Skeletal muscle tissue (tissue), 4 donors: Measurements from ENCODE around the gene TMED5. TPM values are rescaled to one million over a fixed set of nuclear protein-coding genes. Genes with fewer than 3 reads are reported as not detected.

Source experiments
- H3K27ac ChIP-seq: one replicate; pipeline ENCODE4 v1.7.0; 2013; ENCODE audit warnings: mild to moderate bottlenecking, low read depth, low read length, inconsistent platforms
- H3K27me3 ChIP-seq, 3 donors: one replicate each; pipeline ENCODE4 v1.7.0; 2013; ENCODE audit warnings: low read length in 3 of 3; ENCODE audit not compliant: control insufficient read depth in 3 of 3, insufficient read depth in 3 of 3
- H3K36me3 ChIP-seq, 3 donors: one replicate each; pipeline ENCODE4 v1.7.0; 2013; ENCODE audit warnings: low read length in 3 of 3; ENCODE audit not compliant: control insufficient read depth in 3 of 3, insufficient read depth in 3 of 3
- H3K4me1 ChIP-seq, 3 donors: one replicate each; pipeline ENCODE4 v1.7.0; 2013; ENCODE audit warnings: low read length in 3 of 3, mild to moderate bottlenecking in 3 of 3; ENCODE audit not compliant: control insufficient read depth in 3 of 3, insufficient read depth in 3 of 3
- H3K4me3 ChIP-seq, 3 donors: one replicate each; pipeline ENCODE4 v1.7.0; 2013; ENCODE audit warnings: low read length in 3 of 3
- H3K9ac ChIP-seq, 3 donors: one replicate each; pipeline ENCODE4 v1.7.0; 2013; ENCODE audit warnings: low read length in 3 of 3, mild to moderate bottlenecking in 3 of 3, moderate library complexity in 2 of 3, low read depth in 1 of 3
- H3K9me3 ChIP-seq, 3 donors: one replicate each; pipeline ENCODE4 v1.7.0; 2013; ENCODE audit warnings: low read length in 3 of 3; ENCODE audit not compliant: control insufficient read depth in 3 of 3
- total RNA-seq: library from RNA; depleted of rRNA; stranded (reverse); fragments of >200 nt; gene quantifications from one replicate; pipeline ENCODE4 v1.2.3, GENCODE V29; 2014
- donor health status: Osteomylitis.

TMED5 gene
- total RNA-seq, 1 donor from 2014 or later = 16.7 TPM

DNA sequence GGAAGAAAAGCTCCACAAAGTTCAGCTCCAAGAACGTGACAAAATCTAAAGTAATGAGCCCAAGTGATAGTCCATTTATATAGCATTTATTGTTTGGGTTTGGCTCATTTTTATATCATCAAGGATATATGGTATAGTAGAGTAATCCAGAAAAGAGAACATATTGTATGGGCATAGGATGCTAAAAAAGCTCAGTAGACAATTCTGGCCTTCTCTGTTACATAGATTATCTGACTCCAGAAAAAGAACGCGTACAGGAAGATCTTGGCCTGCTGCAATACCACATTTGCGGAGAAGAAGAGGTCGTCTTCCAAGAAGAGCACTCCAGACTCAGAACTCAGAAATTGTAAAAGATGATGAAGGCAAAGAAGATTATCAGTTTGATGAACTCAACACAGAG, 43.8 kb downstream of the TMED5 start:
- Histone ChIP-seq H3K9ac (no peak overlapping the region), H3K27me3 (no peaks in the 10 kb centered on the region), H3K9me3 (no peaks in the 10 kb centered on the region), H3K4me1 (no peaks in the 10 kb centered on the region), H3K4me3 (no peak overlapping the region), H3K27ac (no peak overlapping the region), H3K36me3 (peaks cover 5 to 24% (median 9%) of the 10 kb centered on the region in 3 donors)

DNA sequence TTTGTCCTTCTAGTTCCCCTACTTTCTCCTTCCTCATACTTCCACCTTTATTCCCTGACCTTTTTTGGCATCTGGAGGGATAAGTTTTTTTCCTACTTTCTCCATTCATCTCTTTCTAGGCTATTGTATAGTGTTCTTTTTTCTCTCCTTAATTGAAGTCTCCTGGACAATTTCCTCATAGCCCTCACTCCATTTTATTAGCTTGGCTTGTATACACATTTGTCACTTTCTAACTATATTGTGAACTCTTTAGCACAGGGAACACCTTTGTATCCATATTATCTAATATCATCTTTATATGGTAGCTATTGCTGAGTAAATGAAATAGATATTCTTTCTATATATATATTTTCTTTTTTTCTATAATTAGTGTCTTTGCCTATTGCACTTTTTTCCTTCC, 47.6 kb downstream of the TMED5 start:
- Histone ChIP-seq H3K4me3 (no peak overlapping the region), H3K27ac (no peak overlapping the region), H3K27me3 (no peaks in the 10 kb centered on the region), H3K4me1 (no peaks in the 10 kb centered on the region), H3K36me3 (peaks cover 5 to 23% (median 9%) of the 10 kb centered on the region in 3 donors), H3K9me3 (no peaks in the 10 kb centered on the region), H3K9ac (no peak overlapping the region)

DNA sequence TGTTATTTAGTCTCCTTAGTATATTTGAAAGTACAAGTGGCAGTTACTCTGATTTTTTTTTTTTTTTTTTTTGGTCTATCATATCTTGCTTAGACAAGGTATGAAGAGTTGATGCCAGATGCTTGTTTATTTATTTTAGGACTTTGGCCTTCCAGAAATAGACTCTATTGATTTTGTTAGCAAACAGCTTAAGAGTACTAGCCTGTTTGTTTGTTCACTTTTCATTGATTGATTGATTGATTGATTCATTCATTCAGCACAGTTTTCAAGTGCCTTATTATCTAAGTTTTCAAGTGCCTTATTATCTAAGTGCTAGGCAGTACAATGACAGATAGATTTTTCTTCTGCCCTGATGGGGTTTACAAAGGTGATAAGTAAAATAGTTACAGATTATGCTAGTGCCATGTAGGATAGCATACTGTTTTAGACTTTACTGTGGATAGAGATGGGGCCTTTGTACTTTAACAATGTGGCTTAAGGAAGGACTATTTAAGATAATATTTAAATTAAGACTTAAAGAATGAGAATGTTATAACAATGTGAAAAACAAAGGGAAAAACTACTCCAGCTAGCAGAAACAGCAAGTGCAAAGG, 50.6 kb downstream of the TMED5 start:
- no peak overlapping the region for H3K4me3 ChIP-seq
- H3K9ac ChIP-seq = no peak overlapping the region
- no peaks in the 10 kb centered on the region for H3K9me3 ChIP-seq
- peaks cover 0 to 7% (median 2%) of the 10 kb centered on the region in 3 donors for H3K36me3 ChIP-seq
- H3K27me3 ChIP-seq = no peaks in the 10 kb centered on the region
- no peak overlapping the region for H3K27ac ChIP-seq
- H3K4me1 ChIP-seq = no peaks in the 10 kb centered on the region

DNA sequence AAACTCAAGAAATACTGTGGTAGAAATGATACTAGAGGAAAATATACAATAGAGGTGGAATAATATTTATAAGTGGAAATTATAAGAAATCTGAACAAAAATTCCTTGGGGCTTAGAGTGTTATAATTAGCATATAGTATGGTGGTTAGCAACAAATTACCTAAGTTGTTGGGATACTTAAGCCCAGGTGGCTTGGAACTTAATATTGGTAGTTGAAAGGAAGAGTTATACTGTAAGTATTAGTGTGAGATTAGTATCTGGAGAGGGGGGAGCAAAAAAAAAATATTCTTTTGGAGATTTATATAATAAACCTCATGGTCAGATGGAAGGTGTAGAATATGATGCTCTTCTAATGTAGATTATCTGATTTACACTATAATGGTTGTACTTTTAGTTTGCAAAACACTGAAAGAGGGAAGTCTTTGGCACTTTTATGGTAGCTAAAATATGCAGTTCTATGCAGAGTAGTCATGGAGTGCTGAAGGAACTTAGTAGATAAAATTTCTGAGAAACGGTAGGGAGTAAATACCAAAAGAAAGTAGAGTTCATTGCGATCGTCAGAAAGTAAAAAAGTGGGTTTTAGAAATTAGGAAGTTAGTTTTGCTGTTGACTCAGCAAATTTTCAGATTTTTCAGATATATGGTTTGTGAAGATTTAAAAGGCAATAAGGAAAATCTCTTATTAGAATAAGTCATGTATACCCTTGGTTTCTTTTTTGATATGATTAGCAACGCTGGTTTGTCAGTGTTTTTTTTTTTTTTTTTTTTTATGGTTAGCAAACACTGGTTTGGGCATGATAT, 55.5 kb downstream of the TMED5 start:
- Histone ChIP-seq H3K36me3 (no peaks in the 10 kb centered on the region), H3K27me3 (no peaks in the 10 kb centered on the region), H3K9me3 (no peaks in the 10 kb centered on the region), H3K4me1 (no peaks in the 10 kb centered on the region), H3K4me3 (no peak overlapping the region), H3K9ac (no peak overlapping the region), H3K27ac (no peak overlapping the region)

DNA sequence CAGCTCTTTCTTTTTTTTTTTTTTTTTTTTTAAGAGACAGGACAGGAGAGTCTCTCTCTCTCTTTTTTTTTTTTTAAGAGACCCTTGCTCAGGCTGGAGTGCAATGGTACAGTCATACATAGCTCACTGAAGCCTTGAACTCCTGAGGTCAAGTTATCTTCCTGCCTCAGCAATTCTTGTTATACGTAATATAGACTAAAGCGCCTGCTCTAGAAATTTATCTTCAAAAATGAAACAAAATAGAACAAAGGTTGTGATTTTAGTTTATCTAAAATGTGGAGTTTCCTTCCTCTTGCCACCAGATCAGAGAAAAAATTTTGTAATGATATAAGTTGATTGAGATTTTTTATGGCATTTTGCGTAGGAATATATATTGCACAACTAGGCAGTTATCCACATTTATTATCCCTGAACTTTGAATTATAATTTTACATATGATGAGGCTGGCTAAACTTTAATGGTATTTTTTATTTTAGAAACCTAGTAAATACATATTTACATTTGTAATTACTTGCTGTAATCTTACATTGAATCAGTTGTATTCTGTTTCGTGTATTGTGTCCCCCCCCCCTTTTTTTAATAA, 56.9 kb downstream of the TMED5 start:
- no peak overlapping the region for H3K27ac ChIP-seq
- no peak overlapping the region for H3K9ac ChIP-seq
- H3K4me1 ChIP-seq = no peaks in the 10 kb centered on the region
- H3K4me3 ChIP-seq = no peak overlapping the region
- peaks cover 0 to 4% (median 2%) of the 10 kb centered on the region in 3 donors for H3K36me3 ChIP-seq
- no peaks in the 10 kb centered on the region for H3K9me3 ChIP-seq
- H3K27me3 ChIP-seq = no peaks in the 10 kb centered on the region

DNA sequence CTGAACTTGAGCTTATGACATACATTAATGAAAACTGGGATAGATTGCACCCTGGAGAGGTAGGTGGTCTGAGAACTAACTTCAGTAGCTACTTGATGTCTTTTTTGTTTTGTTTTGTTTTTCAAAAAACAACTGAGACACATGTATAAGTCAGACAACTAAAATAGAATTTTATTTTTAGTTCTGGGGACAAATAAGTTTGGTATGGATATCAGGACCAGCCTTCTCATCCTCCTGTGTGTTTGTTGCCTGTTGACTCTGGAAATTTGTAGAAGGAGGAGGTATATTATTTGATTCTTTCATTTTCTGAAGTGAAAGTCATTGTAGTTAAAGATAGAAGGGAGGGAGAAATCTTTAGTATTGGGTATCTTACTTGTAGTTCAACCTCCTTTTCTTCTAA, 59.6 kb downstream of the TMED5 start:
- Histone ChIP-seq H3K4me1 (no peaks in the 10 kb centered on the region), H3K9me3 (no peaks in the 10 kb centered on the region), H3K4me3 (no peak overlapping the region), H3K36me3 (peaks cover 0 to 15% (median 2%) of the 10 kb centered on the region in 3 donors), H3K27ac (no peak overlapping the region), H3K27me3 (no peaks in the 10 kb centered on the region), H3K9ac (peak overlapping the region in 1 of 3 donors; percentile 8)

DNA sequence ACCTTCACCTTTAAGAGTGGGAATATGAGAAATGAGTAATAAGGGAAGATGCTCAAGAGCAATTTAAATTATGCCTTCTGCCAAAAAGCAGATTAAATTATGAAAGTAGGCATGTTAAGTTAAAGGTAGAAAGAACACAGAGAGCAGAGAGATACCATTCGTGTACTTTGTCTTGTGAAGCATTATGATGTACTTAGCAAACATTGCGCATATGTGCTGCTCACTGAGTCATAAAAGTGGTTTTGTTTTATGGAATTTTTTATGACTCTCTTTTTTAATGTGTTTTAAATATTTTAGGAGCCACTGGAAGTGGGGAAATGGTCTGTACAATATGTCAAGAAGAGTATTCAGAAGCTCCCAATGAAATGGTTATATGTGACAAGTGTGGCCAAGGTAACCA, 65.8 kb downstream of the TMED5 start:
- peaks cover 0 to 5% (median 3%) of the 10 kb centered on the region in 3 donors for H3K4me1 ChIP-seq
- H3K36me3 ChIP-seq = peaks cover 0 to 23% (median 3%) of the 10 kb centered on the region in 3 donors

DNA sequence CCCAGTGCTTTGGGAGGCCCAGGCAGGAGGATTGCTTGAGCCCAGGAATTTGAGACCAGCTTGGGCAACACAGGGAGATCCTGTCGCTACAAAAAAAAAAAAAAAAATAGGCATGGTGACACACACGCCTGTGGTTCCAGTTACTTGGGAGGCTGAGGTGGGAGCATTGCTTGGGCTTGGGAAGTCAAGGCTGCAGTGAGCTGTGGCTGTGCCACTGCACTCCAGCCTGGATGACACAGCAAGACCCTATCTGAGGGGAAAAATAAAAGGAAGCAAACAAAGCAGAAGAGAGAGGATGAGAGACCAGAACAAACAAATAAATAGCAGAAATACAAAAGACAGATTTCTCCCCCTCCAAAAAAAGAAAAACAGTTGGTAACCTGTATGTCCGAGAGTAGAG, 67.1 kb downstream of the TMED5 start:
- H3K36me3 ChIP-seq = peaks cover 0 to 21% (median 3%) of the 10 kb centered on the region in 3 donors

More for the DNA sequence above, 65.8 kb downstream of the TMED5 start:
- H3K4me3 ChIP-seq = no peak overlapping the region
- no peak overlapping the region for H3K27ac ChIP-seq
- no peaks in the 10 kb centered on the region for H3K9me3 ChIP-seq
- no peaks in the 10 kb centered on the region for H3K27me3 ChIP-seq
- H3K9ac ChIP-seq = no peak overlapping the region

DNA sequence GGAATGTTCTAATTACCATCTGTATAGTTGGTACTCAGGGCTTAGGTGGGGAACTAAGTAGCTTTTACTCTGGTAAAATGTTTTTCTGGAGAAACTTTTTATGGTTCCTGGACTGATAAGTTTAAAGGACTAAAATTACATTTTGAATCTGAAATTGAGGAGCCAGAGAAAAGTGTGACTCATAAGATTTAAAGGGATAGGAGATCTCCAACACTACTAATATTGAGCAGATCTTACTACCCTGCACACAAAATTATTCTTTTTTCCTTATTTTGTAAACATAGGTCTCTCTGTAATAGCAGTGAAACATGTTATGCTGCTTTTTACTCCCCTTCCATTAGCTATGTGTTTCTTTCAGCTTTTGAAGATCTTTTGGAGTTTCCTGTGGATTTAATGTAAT, 68.7 kb downstream of the TMED5 start:
- no peaks in the 10 kb centered on the region for H3K9me3 ChIP-seq
- H3K4me3 ChIP-seq = no peak overlapping the region
- H3K4me1 ChIP-seq = peaks cover 0 to 5% (median 3%) of the 10 kb centered on the region in 3 donors
- H3K9ac ChIP-seq = no peak overlapping the region
- H3K36me3 ChIP-seq = peaks cover 0 to 14% (median 3%) of the 10 kb centered on the region in 3 donors
- H3K27me3 ChIP-seq = no peaks in the 10 kb centered on the region
- H3K27ac ChIP-seq = peak overlapping the region; percentile 21

More for the DNA sequence above, 67.1 kb downstream of the TMED5 start:
- Histone ChIP-seq H3K4me3 (no peak overlapping the region), H3K9me3 (no peaks in the 10 kb centered on the region), H3K4me1 (peaks cover 0 to 5% (median 3%) of the 10 kb centered on the region in 3 donors), H3K27me3 (no peaks in the 10 kb centered on the region), H3K27ac (no peak overlapping the region), H3K9ac (no peak overlapping the region)

DNA sequence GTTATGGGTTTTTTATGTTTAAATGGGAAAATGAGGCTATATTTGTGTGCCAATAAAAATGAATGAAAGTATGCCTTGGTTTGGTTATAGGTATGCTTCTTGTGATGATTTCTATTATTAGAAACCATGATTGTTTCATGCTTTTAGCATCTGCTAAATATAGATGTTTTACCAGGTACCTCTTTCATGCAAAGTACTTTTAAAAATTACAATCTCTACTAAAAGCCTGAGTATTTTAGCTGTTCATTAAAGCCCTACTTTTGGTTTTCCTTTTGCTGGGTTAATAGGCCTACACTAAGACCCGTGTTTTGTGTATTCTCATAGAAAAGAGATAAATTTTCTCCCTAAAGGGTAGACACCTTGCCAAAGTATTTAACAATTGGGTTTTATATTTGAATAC, 69.1 kb downstream of the TMED5 start:
- H3K27me3 ChIP-seq = no peaks in the 10 kb centered on the region
- no peaks in the 10 kb centered on the region for H3K9me3 ChIP-seq
- peaks cover 0 to 11% (median 3%) of the 10 kb centered on the region in 3 donors for H3K36me3 ChIP-seq
- H3K27ac ChIP-seq = peak overlapping the region; percentile 21
- H3K4me1 ChIP-seq = peaks cover 0 to 5% (median 3%) of the 10 kb centered on the region in 3 donors
- H3K4me3 ChIP-seq = no peak overlapping the region
- peak overlapping the region in 1 of 3 donors; percentile 16 for H3K9ac ChIP-seq
